VCaP (cell line): ENCODE measurements around the gene PRRC2C.
"Not testable (repeated sequence)": the region's sequence is repeated elsewhere in the genome, so short reads cannot be mapped to it uniquely, and the experiment has no call there.

ENCODE experiments used
- H3K27ac ChIP-seq: fragments of 450-650 bp; 2 replicates; pipeline ENCODE4 v1.5.1; 2017
- CTCF ChIP-seq: fragments of 450-650 bp; conservative IDR thresholded peaks from 2 replicates; pipeline ENCODE4 v1.5.1; 2017; ENCODE audit warnings: mild to moderate bottlenecking, moderate library complexity

Gene PRRC2C

DNA sequence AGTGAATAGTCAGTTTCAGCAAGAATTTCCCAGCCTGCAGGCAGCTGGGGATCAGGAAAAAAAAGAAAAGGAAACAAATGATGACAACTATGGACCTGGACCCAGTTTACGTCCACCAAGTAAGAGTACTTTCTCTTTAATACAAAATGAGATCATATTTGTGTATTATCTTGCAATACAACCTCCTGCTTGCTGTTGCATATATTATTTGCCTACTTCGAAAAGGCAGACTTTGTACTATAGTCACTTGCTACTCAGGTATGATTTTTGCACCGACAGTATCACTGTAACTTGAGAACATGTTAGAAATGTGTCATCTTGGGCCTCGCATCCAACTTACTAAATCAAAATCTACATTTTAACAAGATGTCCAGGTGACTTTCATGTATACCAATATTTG, 30.4 kb downstream of the PRRC2C start:
- TF ChIP-seq CTCF = no peak
- H3K27ac ChIP-seq = no peak overlapping the region

GRCh38 chr1:171521567-171521966, 36.2 kb downstream of the PRRC2C start:
- no peak overlapping the region; the same call in 1 of the 2 replicates for H3K27ac ChIP-seq
- no peak for TF ChIP-seq CTCF

- H3K27ac ChIP-seq = no peak overlapping the region
- no peak for TF ChIP-seq CTCF
Observed at GRCh38 chr1:171530676-171531075, 45.3 kb downstream of the PRRC2C start.

DNA sequence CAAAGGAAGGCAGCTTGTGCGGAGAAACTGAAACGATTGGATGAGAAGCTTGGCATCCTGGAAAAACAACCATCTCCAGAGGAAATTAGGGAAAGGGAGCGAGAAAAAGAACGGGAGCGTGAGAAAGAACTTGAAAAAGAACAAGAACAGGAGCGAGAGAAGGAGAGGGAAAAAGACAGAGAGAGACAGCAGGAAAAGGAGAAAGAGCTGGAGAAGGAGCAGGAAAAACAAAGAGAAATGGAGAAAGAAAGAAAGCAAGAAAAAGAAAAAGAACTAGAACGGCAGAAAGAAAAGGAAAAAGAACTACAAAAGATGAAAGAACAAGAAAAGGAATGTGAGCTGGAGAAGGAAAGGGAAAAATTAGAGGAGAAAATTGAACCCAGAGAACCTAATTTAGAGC, 47.2 kb downstream of the PRRC2C start:
- no peak for TF ChIP-seq CTCF
- H3K27ac ChIP-seq = no peak overlapping the region

DNA sequence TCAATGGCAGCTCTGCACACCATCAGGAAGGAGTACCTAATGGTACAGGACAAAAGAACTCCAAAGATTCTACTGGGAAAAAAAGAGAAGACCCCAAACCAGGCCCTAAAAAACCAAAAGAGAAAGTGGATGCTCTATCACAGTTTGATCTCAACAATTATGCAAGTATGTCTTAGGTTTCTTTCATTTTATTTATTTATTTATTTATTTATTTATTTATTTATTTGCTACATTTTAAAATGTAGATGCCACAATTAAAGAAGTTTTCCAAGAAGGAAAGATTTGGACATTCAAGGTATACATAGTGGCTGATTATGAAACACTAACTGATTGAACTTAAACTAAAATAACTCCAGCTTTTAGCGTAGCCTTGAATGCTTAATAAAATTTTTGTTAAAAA, 60.2 kb downstream of the PRRC2C start:
- H3K27ac ChIP-seq = no peak overlapping the region

GRCh38 chr1:171550050-171550449, 64.7 kb downstream of the PRRC2C start:
- no peak for TF ChIP-seq CTCF
- H3K27ac ChIP-seq = no peak overlapping the region

More for the DNA sequence above, 60.2 kb downstream of the PRRC2C start:
- no peak for TF ChIP-seq CTCF

- H3K27ac ChIP-seq = not testable (repeated sequence)
Observed at GRCh38 chr1:171550598-171551100, 65.3 kb downstream of the PRRC2C start.

DNA sequence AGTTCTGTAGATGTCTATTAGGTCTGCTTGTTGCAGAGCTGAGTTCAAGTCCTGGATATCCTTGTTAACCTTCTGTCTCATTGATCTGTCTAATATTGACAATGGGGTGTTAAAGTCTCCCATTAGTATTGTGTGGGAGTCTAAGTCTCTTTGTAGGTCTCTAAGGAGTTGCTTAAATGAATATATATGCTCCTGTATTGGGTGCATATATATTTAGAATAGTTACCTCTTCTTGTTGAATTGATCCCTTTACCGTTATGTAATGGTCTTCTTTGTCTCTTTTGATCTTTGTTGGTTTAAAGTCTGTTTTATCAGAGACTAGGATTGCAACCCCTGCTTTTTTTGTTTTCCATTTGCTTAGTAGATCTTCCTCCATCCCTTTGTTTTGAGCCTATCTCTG, 68.6 kb downstream of the PRRC2C start:
- H3K27ac ChIP-seq = not testable (repeated sequence)

GRCh38 chr1:171563675-171564074, 78.3 kb downstream of the PRRC2C start:
- no peak overlapping the region for H3K27ac ChIP-seq
- no peak for TF ChIP-seq CTCF
